ENCODE measurements around the gene HSPA14. TPM values are rescaled to one million over a fixed set of nuclear protein-coding genes. Genes with fewer than 3 reads are reported as not detected.
A peak's percentile ranks its signal among the peaks of the same experiment; 100 is the strongest.

The HSPA14 gene
- polyA plus RNA-seq, 1 donor (not counting 4 experiments of a cell fraction or from before 2014, with no cell fraction given) = 29.5 TPM

- Histone ChIP-seq H3K4me2 (ENCODE audit: control insufficient read depth, extremely low read depth, insufficient read depth, low read depth, low read length) (peak overlapping the region; percentile 88), H2AFZ (ENCODE audit: control insufficient read depth, low read length) (no peak overlapping the region), H3K9ac (ENCODE audit: control insufficient read depth, extremely low read depth, insufficient read depth, low read length) (no peak overlapping the region), H3K9me1 (ENCODE audit: control insufficient read depth, extremely low read depth, insufficient read depth, low read length) (peaks cover 2% of the 10 kb centered on the region), H3K36me3 (ENCODE audit: control insufficient read depth in 2 of 2, extremely low read depth in 1 of 2, insufficient read depth in 2 of 2, low read length in 2 of 2) (peaks cover 1 to 9% of the 10 kb centered on the region in 2 experiments), H3K9me3 (ENCODE audit: control insufficient read depth, low read depth, low read length) (no peaks in the 10 kb centered on the region), H3K27ac (ENCODE audit: control insufficient read depth, insufficient read depth, low read length) (peak overlapping the region; percentile 96), H3K4me1 (ENCODE audit: control insufficient read depth, extremely low read depth, insufficient read depth, low read length) (peaks cover 36% of the 10 kb centered on the region), H4K20me1 (ENCODE audit: control insufficient read depth, extremely low read depth, insufficient read depth, low read length) (no peaks in the 10 kb centered on the region), H3K27me3 (ENCODE audit: control insufficient read depth, extremely low read depth, insufficient read depth, low read length) (no peaks in the 10 kb centered on the region), H3K4me3 (ENCODE audit: control insufficient read depth in 2 of 3, extremely low read depth in 1 of 3, insufficient read depth in 2 of 3, low read depth in 1 of 3, low read length in 3 of 3) (peak overlapping the region in 1 of 3 experiments; percentile 89), H3K79me2 (ENCODE audit: control insufficient read depth, insufficient read depth, low read length) (peaks cover 52% of the 10 kb centered on the region)
- DNase-seq (ENCODE audit: low read depth, low spot score) = no peak
- TF ChIP-seq EZH2 (IDR thresholded peaks at IDR 0.05; ENCODE audit: low read length) (no peak), CTCF (optimal IDR thresholded peaks at IDR 0.05 in 1 of 3, IDR thresholded peaks at IDR 0.05 in 1 of 3, conservative IDR thresholded peaks at IDR 0.05 in 1 of 3; ENCODE audit: extremely low read depth in 1 of 3, insufficient read depth in 2 of 3, low read length in 3 of 3) (no peak)
- no peak for FAIRE-seq
- dilution Hi-C loops (cut with MboI; ENCODE audit: extremely low pct_ligation_motif_present, low sequenced_read_pairs) = no loop called here
These were observed 38.7 kb downstream of the HSPA14 start for GRCh38 chr10:14876764-14877163.

GRCh38 chr10:14878266-14879123, 40.4 kb downstream of the HSPA14 start, which contains the start of gene SUV39H2:
SUV39H2 (plus strand) TSS chr10:14878866; CDS start chr10:14878889, 23 bp downstream.
- Histone ChIP-seq H3K27ac (ENCODE audit: control insufficient read depth, insufficient read depth, low read length) (peak within 1 kb of the TSS; percentile 96), H3K9me1 (ENCODE audit: control insufficient read depth, extremely low read depth, insufficient read depth, low read length) (peaks cover 2% of the 10 kb centered on the region), H4K20me1 (ENCODE audit: control insufficient read depth, extremely low read depth, insufficient read depth, low read length) (no peaks in the 10 kb centered on the region), H3K9ac (ENCODE audit: control insufficient read depth, extremely low read depth, insufficient read depth, low read length) (peak within 1 kb of the TSS; percentile 99), H3K9me3 (ENCODE audit: control insufficient read depth, low read depth, low read length) (no peaks in the 10 kb centered on the region), H3K4me2 (ENCODE audit: control insufficient read depth, extremely low read depth, insufficient read depth, low read depth, low read length) (peak within 1 kb of the TSS; percentile 97), H3K4me1 (ENCODE audit: control insufficient read depth, extremely low read depth, insufficient read depth, low read length) (peaks cover 25% of the 10 kb centered on the region), H3K36me3 (ENCODE audit: control insufficient read depth in 2 of 2, extremely low read depth in 1 of 2, insufficient read depth in 2 of 2, low read length in 2 of 2) (peaks cover 2 to 7% of the 10 kb centered on the region in 2 experiments), H3K4me3 (ENCODE audit: control insufficient read depth in 2 of 3, extremely low read depth in 1 of 3, insufficient read depth in 2 of 3, low read depth in 1 of 3, low read length in 3 of 3) (peak within 1 kb of the TSS; percentile 89 to 100 (median 94)), H3K79me2 (ENCODE audit: control insufficient read depth, insufficient read depth, low read length) (peaks cover 60% of the 10 kb centered on the region), H2AFZ (ENCODE audit: control insufficient read depth, low read length) (peak within 1 kb of the TSS; percentile 95), H3K27me3 (ENCODE audit: control insufficient read depth, extremely low read depth, insufficient read depth, low read length) (no peaks in the 10 kb centered on the region)
- FAIRE-seq (no peak), DNase-seq (ENCODE audit: low read depth, low spot score) (peak; percentile 58)
- dilution Hi-C loops (cut with MboI; ENCODE audit: extremely low pct_ligation_motif_present, low sequenced_read_pairs) = no loop called here
- TF ChIP-seq EZH2 (IDR thresholded peaks at IDR 0.05; ENCODE audit: low read length) = no peak
- TF ChIP-seq CTCF (optimal IDR thresholded peaks at IDR 0.05 in 1 of 3, IDR thresholded peaks at IDR 0.05 in 1 of 3, conservative IDR thresholded peaks at IDR 0.05 in 1 of 3; ENCODE audit: extremely low read depth in 1 of 3, insufficient read depth in 2 of 3, low read length in 3 of 3) = peak in 1 of 3 experiments; percentile 5
